Upper lobe of left lung (tissue), 6 donors: Measurements from ENCODE around the gene KCNS3. TPM values are rescaled to one million over a fixed set of nuclear protein-coding genes. Genes with fewer than 3 reads are reported as not detected.

Experiments
- ATAC-seq, 2 donors: fragments of 200-7000 bp; cut with Tn5 transposase; one replicate each; pipeline ENCODE4 v1.9.1; 2022; ENCODE audit warnings: mild to moderate bottlenecking in 2 of 2, moderate library complexity in 2 of 2; ENCODE audit not compliant: low FRiP score in 2 of 2
- DNase-seq, 2 donors: peaks; one replicate each; pipeline ENCODE4 v3.0.0-alpha.2; 2019 to 2020
- H3K27ac ChIP-seq, 4 donors: fragments of 200-600 bp; sonication (generic); one replicate each; pipeline ENCODE4 v1.5.1; 2016 to 2019
- H3K27me3 ChIP-seq, 4 donors: fragments of 200-600 bp; sonication (generic); one replicate each; pipeline ENCODE4 v1.5.1; 2017 to 2019
- H3K36me3 ChIP-seq, 4 donors: fragments of 200-600 bp; sonication (generic); one replicate each; pipeline ENCODE4 v1.5.1; 2016 to 2019
- H3K4me1 ChIP-seq, 4 donors: fragments of 200-600 bp; sonication (generic); one replicate each; pipeline ENCODE4 v1.5.1; 2018 to 2019
- H3K4me3 ChIP-seq, 4 donors: fragments of 200-600 bp; sonication (generic); one replicate each; pipeline ENCODE4 v1.5.1; 2017 to 2019; ENCODE audit warnings: mild to moderate bottlenecking in 2 of 4, moderate library complexity in 1 of 4
- H3K9me3 ChIP-seq, 4 donors: fragments of 200-600 bp; sonication (generic); one replicate each; pipeline ENCODE4 v1.5.1; 2018 to 2019
- CTCF ChIP-seq, 6 experiments: fragments of 450-650 bp in 4 of 6; fragments of 200-600 bp in 2 of 6; sonication (generic) in 2 of 6; IDR thresholded peaks; one replicate each; pipeline ENCODE4 v1.5.1; 2016 to 2019; ENCODE audit warnings: antibody characterized with exemption in 6 of 6
- EP300 ChIP-seq, 4 donors: sonication (generic); formaldehyde crosslinking; IDR thresholded peaks; one replicate each; pipeline ENCODE4 v1.5.1; 2017; ENCODE audit warnings: antibody characterized with exemption in 4 of 4, control low read depth in 2 of 4
- POLR2A ChIP-seq, 4 donors: fragments of 450-650 bp; IDR thresholded peaks; one replicate each; pipeline ENCODE4 v1.5.1; 2016 to 2017; ENCODE audit warnings: antibody characterized with exemption in 4 of 4, mild to moderate bottlenecking in 2 of 4
- POLR2AphosphoS5 ChIP-seq, 2 donors: sonication (generic); formaldehyde crosslinking; IDR thresholded peaks; one replicate each; pipeline ENCODE4 v1.5.1; 2017; ENCODE audit warnings: antibody characterized with exemption in 2 of 2
- WGBS, 2 donors: methylation state at CpG; one replicate each; pipeline ENCODE4 v1.1.5; 2017 to 2018; 5-methylcytosine and 5-hydroxymethylcytosine counted together
- total RNA-seq, 6 donors: library from RNA; depleted of rRNA in 4 of 6; stranded (reverse); fragments of >200 nt in 4 of 6; gene quantifications; one replicate each; pipeline versions ENCODE4 v1.1.0 to v1.2.1, GENCODE V29; 2016 to 2021
- donor health status: DM: no; HTN: no; CAD: no; lungs with moderate emphysema.
- donor health status: DM: no; HTN: yes; CAD: no; lungs with severe emphysema.

Gene KCNS3
- total RNA-seq, 6 donors from 2014 or later = 34.2 to 110 (median 48.8) TPM

- TF ChIP-seq EP300 (IDR thresholded peaks at IDR 0.05) (no peak), POLR2A (IDR thresholded peaks at IDR 0.05) (no peak), POLR2AphosphoS5 (IDR thresholded peaks at IDR 0.05) (no peak), CTCF (IDR thresholded peaks at IDR 0.05) (no peak)
- Histone ChIP-seq H3K4me1 (no peaks in the 10 kb centered on the region), H3K36me3 (no peaks in the 10 kb centered on the region), H3K27me3 (no peaks in the 10 kb centered on the region), H3K27ac (no peak overlapping the region), H3K4me3 (no peak overlapping the region), H3K9me3 (no peaks in the 10 kb centered on the region)
- DNase-seq (peak in 1 of 2 donors; percentile 23), ATAC-seq (no peak)
- 70 to 75% methylated on average over 5 of the region's 5 CpGs for WGBS, 2 donors
Observed at GRCh38 chr2:17871639-17872038, 6.8 kb upstream of the KCNS3 start.

GRCh38 chr2:17873021-17873420 lies 5.4 kb upstream of the KCNS3 start:
- 69 to 73% methylated on average over 2 of the region's 2 CpGs for WGBS, 2 donors
- Histone ChIP-seq H3K27ac (no peak overlapping the region), H3K4me1 (peaks cover 0 to 10% (median 7%) of the 10 kb centered on the region in 4 donors), H3K27me3 (peaks cover 0 to 5% (median 0%) of the 10 kb centered on the region in 4 donors), H3K36me3 (no peaks in the 10 kb centered on the region), H3K4me3 (no peak overlapping the region), H3K9me3 (no peaks in the 10 kb centered on the region)
- DNase-seq (no peak), ATAC-seq (no peak)
- TF ChIP-seq CTCF (IDR thresholded peaks at IDR 0.05) = no peak
- no peak for TF ChIP-seq POLR2AphosphoS5 (IDR thresholded peaks at IDR 0.05)
- TF ChIP-seq EP300 (IDR thresholded peaks at IDR 0.05) = no peak
- TF ChIP-seq POLR2A (IDR thresholded peaks at IDR 0.05) = no peak

- Histone ChIP-seq H3K27me3 (peaks cover 0 to 6% (median 3%) of the 10 kb centered on the region in 4 donors), H3K4me1 (peaks cover 9 to 28% (median 21%) of the 10 kb centered on the region in 4 donors), H3K36me3 (no peaks in the 10 kb centered on the region), H3K9me3 (no peaks in the 10 kb centered on the region), H3K27ac (no peak overlapping the region), H3K4me3 (no peak overlapping the region)
- DNase-seq (no peak), ATAC-seq (no peak)
- 82 to 89% methylated on average over 4 of the region's 4 CpGs for WGBS, 2 donors
- TF ChIP-seq POLR2A (IDR thresholded peaks at IDR 0.05) (no peak), POLR2AphosphoS5 (IDR thresholded peaks at IDR 0.05) (no peak), CTCF (IDR thresholded peaks at IDR 0.05) (no peak), EP300 (IDR thresholded peaks at IDR 0.05) (no peak)
Observed at GRCh38 chr2:17876590-17876989, 1.9 kb upstream of the KCNS3 start.

- Histone ChIP-seq H3K27ac (peak overlapping the region; percentile 68 to 89 (median 72)), H3K9me3 (no peaks in the 10 kb centered on the region), H3K4me1 (peaks cover 9 to 28% (median 21%) of the 10 kb centered on the region in 4 donors), H3K4me3 (peak overlapping the region; percentile 44 to 89 (median 84)), H3K27me3 (peaks cover 0 to 6% (median 3%) of the 10 kb centered on the region in 4 donors), H3K36me3 (no peaks in the 10 kb centered on the region)
- peak in 1 of 2 donors; percentile 31 for ATAC-seq
- WGBS, 2 donors = 0% methylated on average over 22 of the region's 28 CpGs; no CpG with 5 or more reads in 1 of the 2 donors
- peak in 1 of 2 donors; percentile 30 for DNase-seq
- no peak for TF ChIP-seq POLR2AphosphoS5 (IDR thresholded peaks at IDR 0.05)
- no peak for TF ChIP-seq CTCF (IDR thresholded peaks at IDR 0.05)
Observed at GRCh38 chr2:17877811-17878280, 621 bp upstream of the KCNS3 start.
